GM19328 (cell line): Measurements from ENCODE around the gene RECK.
A peak's percentile ranks its signal among the peaks of the same experiment; 100 is the strongest.

ENCODE experiments used
- ATAC-seq: cut with Tn5 transposase; IDR thresholded peaks from one replicate; pipeline ENCODE4 v1.9.1; 2021; ENCODE audit warnings: mild to moderate bottlenecking, moderate library complexity; ENCODE audit not compliant: unreplicated experiment

The RECK gene

GRCh38 chr9:36023260-36024048, 13.3 kb upstream of the RECK start:
- ATAC-seq: no peak

- no peak for ATAC-seq
Observed at GRCh38 chr9:36025746-36026145, 11.0 kb upstream of the RECK start.

GRCh38 chr9:36029202-36029601, 7.5 kb upstream of the RECK start:
- ATAC-seq: no peak

GRCh38 chr9:36029765-36030528, 6.8 kb upstream of the RECK start:
- ATAC-seq: no peak

- ATAC-seq: no peak
Observed at GRCh38 chr9:36030871-36031270, 5.8 kb upstream of the RECK start.

- no peak for ATAC-seq
Observed at GRCh38 chr9:36031774-36032555, 4.7 kb upstream of the RECK start.

GRCh38 chr9:36033788-36034187, 2.9 kb upstream of the RECK start:
- ATAC-seq: no peak

- ATAC-seq: no peak
Observed at GRCh38 chr9:36034234-36034633, 2.5 kb upstream of the RECK start.

- ATAC-seq: no peak
Observed at GRCh38 chr9:36035006-36035405, 1.7 kb upstream of the RECK start.

GRCh38 chr9:36036253-36036779, 397 bp upstream of the RECK start:
- ATAC-seq: no peak

- peak; percentile 4 for ATAC-seq
Observed at GRCh38 chr9:36037549-36038122, 923 bp downstream of the RECK start.

GRCh38 chr9:36039121-36039520, 2.4 kb downstream of the RECK start:
- ATAC-seq: no peak

- ATAC-seq: no peak
Observed at GRCh38 chr9:36039696-36040095, 3.0 kb downstream of the RECK start.

- ATAC-seq: no peak
Observed at GRCh38 chr9:36040271-36040925, 3.7 kb downstream of the RECK start.

- ATAC-seq: no peak
Observed at GRCh38 chr9:36041506-36041905, 4.8 kb downstream of the RECK start.

- no peak for ATAC-seq
Observed at GRCh38 chr9:36045610-36046009, 8.9 kb downstream of the RECK start.

GRCh38 chr9:36046923-36047322, 10.2 kb downstream of the RECK start:
- no peak for ATAC-seq

GRCh38 chr9:36049408-36049807, 12.7 kb downstream of the RECK start:
- no peak for ATAC-seq

- ATAC-seq: no peak
Observed at GRCh38 chr9:36050476-36050875, 13.8 kb downstream of the RECK start.

GRCh38 chr9:36051317-36051716, 14.6 kb downstream of the RECK start:
- ATAC-seq: no peak
